Heart left ventricle (tissue), 16 donors: Measurements from ENCODE around the gene TNS1. TPM values are rescaled to one million over a fixed set of nuclear protein-coding genes. Genes with fewer than 3 reads are reported as not detected.

ENCODE experiments used
- ATAC-seq, 4 donors: fragments of 200-7000 bp; cut with Tn5 transposase; one replicate each; pipeline ENCODE4 v1.9.1; 2020 to 2022; ENCODE audit warnings: moderate library complexity in 4 of 4, mild to moderate bottlenecking in 3 of 4, moderate number of reproducible peaks in 1 of 4
- DNase-seq, 5 donors: peaks; one replicate each; pipeline ENCODE4 v3.0.0-alpha.2; 2020
- H3K27ac ChIP-seq, 12 donors: fragments of 200-600 bp; sonication (generic) in 4 of 12; one replicate each; pipeline versions ENCODE4 v1.5.0 to v1.8.0; 2016 to 2022; ENCODE audit warnings: mild to moderate bottlenecking in 2 of 12
- H3K27me3 ChIP-seq, 9 donors: fragments of 200-600 bp; sonication (generic) in 2 of 9; one replicate each; pipeline versions ENCODE4 v1.5.1 to v1.8.0; 2016 to 2022; ENCODE audit warnings: mild to moderate bottlenecking in 3 of 9
- H3K36me3 ChIP-seq, 9 donors: fragments of 200-600 bp; sonication (generic) in 2 of 9; one replicate each; pipeline versions ENCODE4 v1.5.0 to v1.8.0; 2018 to 2022; ENCODE audit warnings: mild to moderate bottlenecking in 2 of 9
- H3K4me1 ChIP-seq, 12 donors: fragments of 200-600 bp; sonication (generic) in 4 of 12; one replicate each; pipeline versions ENCODE4 v1.5.0 to v1.8.0; 2016 to 2022; ENCODE audit warnings: mild to moderate bottlenecking in 3 of 12
- H3K4me3 ChIP-seq, 12 donors: fragments of 200-600 bp; sonication (generic) in 4 of 12; one replicate each; pipeline versions ENCODE4 v1.5.0 to v1.8.0; 2017 to 2022; ENCODE audit warnings: mild to moderate bottlenecking in 9 of 12, moderate library complexity in 4 of 12
- H3K9me3 ChIP-seq, 12 donors: fragments of 200-600 bp; sonication (generic) in 4 of 12; one replicate each; pipeline versions ENCODE4 v1.5.0 to v1.8.0; 2016 to 2022; ENCODE audit warnings: mild to moderate bottlenecking in 1 of 12
- POLR2A ChIP-seq, 2 donors: fragments of 450-650 bp; IDR thresholded peaks; one replicate each; pipeline ENCODE4 v1.6.1; 2017; ENCODE audit warnings: antibody characterized with exemption in 2 of 2, mild to moderate bottlenecking in 2 of 2, moderate library complexity in 2 of 2
- WGBS, 4 donors: extraction: QIAGEN DNeasy Blood & Tissue Kit in 2 of 4; methylation state at CpG; one replicate each; pipeline versions ENCODE4 v1.1.5 to v1.1.7; 2013 to 2018; 5-methylcytosine and 5-hydroxymethylcytosine counted together
- intact Hi-C, 10 donors: fragments of 100-400 bp; cut with DNase I; formaldehyde crosslinking; loops; one replicate each; pipeline versions ENCODE4 v1.11.1 to v1.14.2; 2022
- polyA plus RNA-seq, 2 donors: library from polyadenylated mRNA; stranded (reverse); fragments of 200-250 nt; gene quantifications; one replicate each; pipeline ENCODE4 v1.2.3, GENCODE V29; 2013
- total RNA-seq, 9 donors: library from RNA; depleted of rRNA in 2 of 9; stranded (reverse); fragments of >200 nt in 2 of 9; fragmentation: NEBNext Ultra II Directional in 3 of 9; extraction: Animal tissue kit (Norgen Biotek cat#: 25700) in 3 of 9; gene quantifications; one replicate each; pipeline versions ENCODE4 v1.1.0 to v1.2.4, GENCODE V29; 2016 to 2023
- TF ChIP-seq, protein P1 (sequence below), 12 donors: fragments of 200-600 bp; sonication (generic) in 4 of 12; IDR thresholded peaks; one replicate each; pipeline versions ENCODE4 v1.5.0 to v1.8.0; 2018 to 2022; ENCODE audit warnings: antibody characterized with exemption in 12 of 12, mild to moderate bottlenecking in 5 of 12
- donor health status: ischemic (EF 13 %, LVEDD 7.1; RV severe dilation, severe dysfunction).
- donor health status: healthy with polysubstance abuse.
- donor health status: DM: no; HTN: yes; CAD: no.
- donor health status: DM: no; HTN: no; CAD: no.
- donor health status: ischemic (EF 25% LVEDD 6.9; RV normal size, moderate dysfunction).
- donor health status: ischemic (EF 25% LVEDD 5.7; RV mildly dilated, moderate dysfunction).
- donor health status: healthy.
- donor health status: DM: yes; HTN: yes; CAD: no.
- donor health status: ischemic (EF 35%, LVEDD 5.7; RV mildly dilated, moderate dysfunction).
- donor health status: nonischemic (EF 11% LVEDD 7.7; RV severe dilation, severe dysfunction).
- donor health status: DM: yes; HTN: yes; CAD: no.
- donor health status: PGD.
- donor health status: ischemic (EF 29% LVEDD 5.4; RV normal size, mild dysfunction).
- donor health status: nonischemic (EF 23%, LVEDD 6.1; RV moderate dilation, normal function).

Gene TNS1
- total and polyA plus RNA-seq, 11 donors = 243 to 899 (median 669) TPM

DNA sequence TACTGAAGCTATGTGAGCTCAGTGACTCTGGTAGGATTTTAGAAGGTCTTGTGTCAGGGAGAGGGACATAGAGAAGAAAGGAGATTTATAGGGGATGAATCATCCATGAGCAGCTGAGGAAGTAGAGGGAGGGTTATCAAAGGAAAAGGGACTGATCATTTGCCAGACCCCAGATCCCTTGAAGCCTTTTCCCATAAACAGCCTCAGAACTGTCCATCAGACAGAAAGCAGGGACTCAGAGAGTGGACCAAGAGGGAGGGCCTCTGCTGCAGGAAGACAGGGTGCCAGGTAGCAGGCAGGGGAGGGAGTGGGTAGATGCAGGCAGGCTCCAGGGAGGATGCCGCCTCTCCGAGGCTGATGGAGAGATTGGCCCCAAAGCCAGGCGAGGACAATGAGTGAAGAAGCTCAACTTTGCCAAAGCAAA, 133.9 kb downstream of the TNS1 start:
- ATAC-seq (peak in 3 of 4 donors; percentile 2 to 13 (median 6)), DNase-seq (no peak)
- intact Hi-C loops = loop anchor here in 1 of 10 donors (5.0 kb wide), 1 partner anchor 42 kb away; no protein-coding TSS in a partner anchor
- 56 to 75% (median 64%) methylated on average over 3 of the region's 3 CpGs for WGBS, 4 donors
- Histone ChIP-seq H3K36me3 (peaks cover 2 to 100% (median 97%) of the 10 kb centered on the region in 9 donors), H3K27ac (peak overlapping the region in 7 of 12 donors; percentile 19 to 57 (median 48)), H3K27me3 (no peaks in the 10 kb centered on the region), H3K4me1 (peaks cover 0 to 75% (median 42%) of the 10 kb centered on the region in 12 donors), H3K4me3 (no peak overlapping the region), H3K9me3 (no peaks in the 10 kb centered on the region)
- TF ChIP-seq, protein P1, sequence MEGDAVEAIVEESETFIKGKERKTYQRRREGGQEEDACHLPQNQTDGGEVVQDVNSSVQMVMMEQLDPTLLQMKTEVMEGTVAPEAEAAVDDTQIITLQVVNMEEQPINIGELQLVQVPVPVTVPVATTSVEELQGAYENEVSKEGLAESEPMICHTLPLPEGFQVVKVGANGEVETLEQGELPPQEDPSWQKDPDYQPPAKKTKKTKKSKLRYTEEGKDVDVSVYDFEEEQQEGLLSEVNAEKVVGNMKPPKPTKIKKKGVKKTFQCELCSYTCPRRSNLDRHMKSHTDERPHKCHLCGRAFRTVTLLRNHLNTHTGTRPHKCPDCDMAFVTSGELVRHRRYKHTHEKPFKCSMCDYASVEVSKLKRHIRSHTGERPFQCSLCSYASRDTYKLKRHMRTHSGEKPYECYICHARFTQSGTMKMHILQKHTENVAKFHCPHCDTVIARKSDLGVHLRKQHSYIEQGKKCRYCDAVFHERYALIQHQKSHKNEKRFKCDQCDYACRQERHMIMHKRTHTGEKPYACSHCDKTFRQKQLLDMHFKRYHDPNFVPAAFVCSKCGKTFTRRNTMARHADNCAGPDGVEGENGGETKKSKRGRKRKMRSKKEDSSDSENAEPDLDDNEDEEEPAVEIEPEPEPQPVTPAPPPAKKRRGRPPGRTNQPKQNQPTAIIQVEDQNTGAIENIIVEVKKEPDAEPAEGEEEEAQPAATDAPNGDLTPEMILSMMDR (IDR thresholded peaks at IDR 0.05) = no peak
- no peak for TF ChIP-seq POLR2A (IDR thresholded peaks at IDR 0.05)

DNA sequence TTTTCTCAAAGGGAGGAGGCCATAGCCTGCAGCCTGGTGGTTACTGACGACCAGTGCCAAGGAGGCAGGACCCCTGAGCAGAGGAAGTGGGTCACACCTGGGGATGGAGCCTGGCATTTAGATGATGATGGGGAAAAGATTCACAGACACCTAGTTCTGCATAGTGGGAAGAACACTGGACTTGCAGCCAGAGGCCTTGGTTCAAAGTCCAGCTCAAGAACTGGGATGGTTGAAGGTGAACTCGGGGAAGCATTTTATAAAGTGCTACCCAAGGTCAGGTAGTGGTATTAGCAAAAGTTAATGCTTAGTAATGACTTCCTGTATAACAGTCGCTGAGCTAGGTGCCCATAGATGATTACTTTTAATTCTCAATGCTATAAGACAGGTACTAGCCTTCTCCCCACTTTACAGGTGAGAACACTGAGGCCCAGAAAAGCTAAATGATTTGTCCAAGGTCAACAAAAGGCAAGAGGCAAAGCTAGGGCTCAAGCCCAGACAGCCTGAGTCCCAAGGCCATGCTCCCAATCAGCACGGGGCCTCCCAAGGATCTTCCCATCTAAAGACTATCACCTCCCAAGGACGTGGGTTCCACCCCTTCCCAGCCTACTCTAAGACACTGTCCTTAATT, 134.4 kb downstream of the TNS1 start:
- Histone ChIP-seq H3K27me3 (no peaks in the 10 kb centered on the region), H3K27ac (peak overlapping the region in 4 of 12 donors; percentile 35 to 57 (median 51)), H3K4me1 (peaks cover 0 to 77% (median 44%) of the 10 kb centered on the region in 12 donors), H3K36me3 (peaks cover 2 to 100% (median 97%) of the 10 kb centered on the region in 9 donors), H3K9me3 (no peaks in the 10 kb centered on the region), H3K4me3 (no peak overlapping the region)
- ATAC-seq (no peak), DNase-seq (no peak)
- TF ChIP-seq, protein P1 (IDR thresholded peaks at IDR 0.05) = no peak
- TF ChIP-seq POLR2A (IDR thresholded peaks at IDR 0.05) = no peak
- intact Hi-C loops = loop anchor here in 1 of 10 donors (5.0 kb wide), 1 partner anchor 41 kb away; no protein-coding TSS in a partner anchor
- 87 to 93% (median 90%) methylated on average over 5 of the region's 5 CpGs for WGBS, 4 donors

DNA sequence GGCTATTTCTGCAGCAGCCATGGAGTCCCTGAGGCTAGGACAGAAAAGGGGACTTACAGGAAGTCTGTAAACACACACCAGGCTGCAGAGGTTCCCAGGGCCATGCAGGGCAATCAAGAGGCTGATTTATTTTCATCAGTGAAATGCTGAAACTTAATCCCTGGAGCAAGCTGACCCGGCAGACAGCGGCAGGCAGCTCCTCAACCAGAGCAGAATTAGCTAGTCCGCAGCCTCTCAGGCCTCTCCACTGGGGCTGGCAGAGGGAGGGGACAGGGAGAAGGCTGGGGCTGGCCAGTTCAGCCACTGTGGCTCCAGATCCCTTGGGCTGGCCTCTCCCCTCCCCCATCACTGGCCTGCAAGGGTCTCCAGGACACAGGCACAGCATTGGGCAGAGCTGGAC, 136.3 kb downstream of the TNS1 start:
- 58 to 82% (median 62%) methylated on average over 3 of the region's 3 CpGs; no CpG with 5 or more reads in 1 of the 4 donors for WGBS, 4 donors
- Histone ChIP-seq H3K4me1 (peaks cover 0 to 86% (median 51%) of the 10 kb centered on the region in 12 donors), H3K9me3 (no peaks in the 10 kb centered on the region), H3K4me3 (no peak overlapping the region), H3K27ac (peak overlapping the region in 4 of 12 donors; percentile 17 to 53 (median 46)), H3K36me3 (peaks cover 2 to 100% (median 98%) of the 10 kb centered on the region in 9 donors), H3K27me3 (no peaks in the 10 kb centered on the region)
- TF ChIP-seq, protein P1 (IDR thresholded peaks at IDR 0.05) = no peak
- TF ChIP-seq POLR2A (IDR thresholded peaks at IDR 0.05) = no peak
- DNase-seq (peak in 1 of 5 donors; percentile 28), ATAC-seq (peak in 1 of 4 donors; percentile 3)
- intact Hi-C loops = loop anchor here in 1 of 10 donors (5.0 kb wide), 1 partner anchor 39 kb away; no protein-coding TSS in a partner anchor
